Islet precursor cell (in vitro differentiated cells): ENCODE measurements around the gene PVR.
"Not testable (repeated sequence)": the region's sequence is repeated elsewhere in the genome, so short reads cannot be mapped to it uniquely, and the experiment has no call there.

ENCODE experiments used
- DNase-seq: peaks from one replicate; pipeline ENCODE4 v3.0.0-alpha.2; 2018

The PVR gene

GRCh38 chr19:44618640-44619357, 24.9 kb upstream of the PVR start:
- DNase-seq, result no peak

DNA sequence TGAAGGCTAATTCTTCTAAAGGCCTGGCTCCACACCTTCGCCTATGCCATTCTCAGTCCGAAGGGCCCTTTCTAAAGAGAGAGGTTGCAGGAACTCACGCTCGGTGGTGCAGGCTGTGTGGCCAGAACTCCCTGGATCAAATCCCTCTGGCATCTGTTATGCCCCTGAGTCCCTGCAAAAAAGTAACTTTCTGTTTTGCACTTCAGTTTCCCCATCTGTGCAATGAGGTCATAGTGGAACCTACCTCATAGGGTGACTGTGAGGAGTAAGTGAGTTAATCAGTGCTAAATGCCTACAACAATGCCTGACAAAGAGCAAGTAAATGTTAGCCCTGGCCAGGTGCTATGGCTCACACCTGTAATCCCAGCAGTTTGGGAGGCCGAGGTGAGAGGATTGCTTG, 23.0 kb upstream of the PVR start:
- no peak for DNase-seq

- no peak for DNase-seq
Measured at GRCh38 chr19:44621367-44621766, 22.3 kb upstream of the PVR start.

DNA sequence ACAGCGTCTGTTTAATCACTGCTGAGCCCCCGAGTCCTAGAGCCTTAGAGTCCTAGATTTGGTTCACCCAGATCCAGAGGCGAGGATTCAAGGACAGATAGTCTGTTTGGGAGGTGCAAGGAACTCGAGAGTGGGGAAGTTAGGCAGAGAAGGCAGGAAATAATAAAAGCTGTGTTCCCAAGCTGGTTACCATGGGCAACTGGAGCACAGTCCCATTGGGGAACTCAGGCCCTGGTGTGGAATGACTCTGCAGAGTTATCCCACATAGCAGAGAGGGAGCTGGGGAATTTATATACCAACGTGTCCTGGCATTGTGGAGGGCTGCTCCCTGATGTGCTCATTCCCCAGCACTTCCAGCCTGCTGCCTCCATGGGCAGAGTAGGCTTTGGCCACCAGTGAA, 20.6 kb upstream of the PVR start:
- no peak for DNase-seq

GRCh38 chr19:44623626-44624025, 20.1 kb upstream of the PVR start:
- DNase-seq, result no peak

DNA sequence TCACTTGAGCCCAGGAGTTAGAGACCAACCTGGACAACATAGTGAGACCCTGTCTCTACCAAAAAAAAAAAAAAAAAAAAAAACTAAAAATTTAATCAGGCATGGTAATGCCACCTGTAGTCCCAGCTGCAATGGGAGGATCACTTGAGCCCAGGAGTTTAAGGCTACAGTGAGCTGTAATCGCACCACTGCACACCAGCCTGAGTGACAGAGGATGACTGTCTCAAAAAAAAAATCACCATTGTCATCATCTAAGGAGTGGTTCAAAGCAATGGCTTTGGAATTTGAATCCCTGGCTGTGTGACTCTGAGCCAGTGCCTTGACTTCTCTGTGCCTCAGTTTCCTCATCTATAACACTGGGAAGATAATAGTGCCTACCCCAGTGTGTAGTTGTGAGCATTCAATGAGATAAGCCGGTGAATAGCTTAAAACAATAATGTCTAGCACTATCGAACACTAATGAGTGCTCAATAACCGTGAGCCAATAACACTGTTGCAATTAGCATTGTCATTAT, 18.8 kb upstream of the PVR start:
- no peak for DNase-seq

- DNase-seq, result not testable (repeated sequence)
Measured at GRCh38 chr19:44625637-44626036, 18.1 kb upstream of the PVR start.

GRCh38 chr19:44626048-44626624, 17.6 kb upstream of the PVR start:
- DNase-seq, result peak; percentile 67

- no peak for DNase-seq
Measured at GRCh38 chr19:44627631-44628030, 16.1 kb upstream of the PVR start.

DNA sequence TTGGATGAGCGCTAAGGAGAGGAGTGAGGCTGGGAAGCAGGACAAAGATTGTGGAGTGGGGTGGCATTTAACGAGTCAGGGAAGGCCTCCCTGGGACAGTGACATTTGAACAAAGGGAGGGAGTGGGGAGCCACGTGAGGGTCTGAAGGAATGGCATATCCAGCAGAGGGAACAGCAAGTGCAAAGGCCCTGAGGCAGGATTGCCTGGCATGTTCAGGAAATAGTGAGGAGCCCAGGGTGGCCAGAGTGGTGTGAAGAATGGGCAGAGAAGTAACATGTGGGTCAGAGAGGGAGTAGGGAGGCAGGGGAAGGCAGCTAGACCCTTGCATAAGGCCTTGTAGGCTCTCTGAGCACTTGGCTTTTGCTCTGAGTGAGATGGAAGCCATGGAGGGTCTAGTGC, 14.9 kb upstream of the PVR start:
- no peak for DNase-seq

DNA sequence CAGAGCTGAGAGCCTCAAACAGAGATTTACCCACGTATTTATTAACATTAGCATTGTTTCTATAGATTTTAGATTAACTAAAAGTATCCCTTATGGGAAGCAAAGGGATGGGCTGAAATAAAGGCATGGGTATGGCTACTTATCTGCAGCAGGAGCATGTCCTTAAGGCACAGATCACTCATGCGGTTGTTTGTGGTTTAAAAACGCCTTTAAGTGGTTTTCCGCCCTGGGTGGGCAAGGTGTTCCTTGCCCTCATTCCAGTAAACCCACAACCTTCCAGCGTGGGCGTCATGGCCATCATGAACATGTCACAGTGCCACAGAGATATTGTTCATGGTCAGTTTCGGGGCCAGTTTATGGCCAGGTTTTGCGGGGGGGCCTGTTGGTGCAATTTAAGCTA, 12.1 kb upstream of the PVR start:
- not testable (repeated sequence) for DNase-seq

DNA sequence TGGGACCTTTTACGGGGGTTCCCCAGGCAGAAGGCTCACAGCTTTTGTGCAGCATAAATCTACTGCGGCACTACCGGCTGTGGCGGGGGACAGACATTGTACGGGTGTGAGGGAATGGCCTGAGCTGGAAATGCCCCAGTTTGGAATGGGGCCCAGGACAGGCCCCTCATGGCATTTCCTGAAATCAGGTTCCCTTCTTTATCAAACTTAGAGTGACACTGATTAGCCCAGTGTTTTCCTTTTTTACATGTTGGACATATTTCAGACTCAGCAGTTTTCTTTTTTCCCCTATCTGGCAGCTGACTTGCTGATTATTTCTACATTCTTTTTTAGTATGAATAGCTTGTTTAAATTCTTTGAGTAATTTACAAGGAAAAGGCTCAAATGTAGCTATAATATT, 9.7 kb upstream of the PVR start:
- DNase-seq, result not testable (repeated sequence)

GRCh38 chr19:44634785-44635184, 8.9 kb upstream of the PVR start:
- DNase-seq, result no peak

DNA sequence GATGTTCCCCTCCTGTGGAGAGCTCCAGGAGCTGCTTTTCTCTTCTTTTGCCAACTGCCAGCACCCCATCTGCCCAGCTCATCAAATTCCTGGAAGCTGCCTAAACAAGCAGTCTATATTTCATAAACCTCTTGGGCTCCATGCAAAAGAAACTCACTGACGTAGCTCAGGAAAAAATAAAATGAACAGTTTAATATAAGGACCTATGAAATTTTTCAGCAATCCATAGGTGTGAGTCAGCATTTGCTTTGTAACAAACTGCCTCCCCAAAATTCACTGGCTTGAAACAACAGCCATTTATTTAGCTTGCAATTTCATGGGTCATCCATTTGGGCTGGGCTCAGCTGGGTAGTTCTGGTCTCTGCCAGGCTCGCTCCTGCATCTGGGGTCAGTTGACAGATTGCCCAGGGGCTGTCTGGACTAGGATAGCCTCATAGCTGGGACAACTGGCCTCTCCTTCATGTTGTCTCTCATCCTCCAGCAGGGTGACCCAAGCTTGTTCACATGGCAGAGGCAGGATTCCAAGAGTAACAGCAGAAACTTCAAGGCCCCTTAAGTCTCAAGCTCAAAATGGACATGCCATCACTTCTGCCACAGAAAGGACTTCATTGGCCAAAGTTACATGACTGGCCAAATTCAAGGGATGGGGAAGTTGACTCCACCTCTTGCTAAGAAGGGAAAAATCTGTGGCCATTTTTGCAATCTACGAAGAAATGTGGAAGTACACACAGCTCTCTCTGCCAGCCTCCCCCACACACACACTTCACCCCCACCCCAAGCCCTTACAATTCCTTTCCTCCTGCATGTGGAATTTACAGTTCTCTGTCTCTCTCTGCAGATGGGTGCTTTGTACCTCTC, 7.9 kb upstream of the PVR start:
- DNase-seq, result no peak

DNA sequence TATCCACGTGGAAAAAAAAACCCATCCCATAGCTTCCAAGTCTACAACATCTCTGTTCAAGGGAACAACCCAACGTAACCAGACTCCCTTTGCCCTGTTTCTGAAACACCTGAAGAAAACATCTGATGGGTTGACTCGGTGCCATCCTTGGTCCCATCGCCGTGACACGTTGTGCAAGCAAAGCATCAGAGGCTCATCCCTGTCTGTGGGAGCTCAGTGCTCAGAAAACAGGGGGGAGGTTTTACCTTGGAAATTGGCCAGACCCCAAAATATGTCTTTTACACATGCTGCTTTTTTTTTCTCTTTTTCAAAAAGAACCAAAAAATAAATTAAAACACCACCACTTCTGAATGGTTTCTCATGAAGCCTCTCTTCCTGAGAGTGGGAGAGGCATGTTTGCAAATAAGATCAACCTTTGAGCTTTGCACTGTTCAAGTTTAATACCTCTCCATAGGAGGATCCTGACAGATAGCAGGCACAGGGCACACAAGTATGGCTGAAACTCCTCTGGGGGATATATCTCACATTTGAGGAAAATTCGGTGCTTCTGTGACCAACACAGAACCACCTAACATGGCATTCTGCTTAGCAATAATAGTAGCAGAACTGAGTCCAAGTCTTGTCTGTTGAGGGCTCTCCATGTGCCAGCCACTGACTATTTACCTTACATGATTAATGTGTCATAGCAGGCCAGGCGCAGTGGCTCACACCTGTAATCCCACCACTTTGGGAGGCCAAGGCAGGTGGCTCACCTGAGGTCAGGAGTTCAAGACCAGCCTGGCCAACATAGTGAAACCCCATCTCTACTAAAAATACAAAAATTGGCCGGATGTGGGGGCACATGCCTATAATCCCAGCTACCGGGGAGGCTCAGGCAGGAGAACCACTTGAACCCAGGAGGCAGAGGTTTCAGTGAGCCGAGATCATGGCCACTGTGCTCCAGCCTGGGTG, 7.0 kb upstream of the PVR start:
- DNase-seq, result no peak

DNA sequence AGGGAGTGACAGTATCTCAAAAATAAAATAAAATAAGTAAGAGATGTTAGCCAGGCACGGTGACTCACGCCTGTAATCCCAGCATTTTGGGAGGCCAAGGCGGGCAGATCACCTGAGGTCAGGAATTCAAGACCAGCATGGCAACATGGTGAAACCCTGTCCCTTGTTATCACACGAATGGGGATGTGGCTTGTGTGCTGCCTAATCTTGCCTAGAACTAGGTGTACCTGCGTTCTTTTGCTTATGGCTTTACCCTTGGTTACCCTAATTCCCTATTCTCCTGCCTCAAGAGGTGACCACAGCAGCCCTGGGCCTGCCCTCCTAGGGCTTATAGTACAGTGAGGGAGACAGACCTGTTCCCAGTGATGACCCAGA, 6.3 kb upstream of the PVR start:
- no peak for DNase-seq

GRCh38 chr19:44640518-44640917, 3.2 kb upstream of the PVR start:
- DNase-seq, result no peak

DNA sequence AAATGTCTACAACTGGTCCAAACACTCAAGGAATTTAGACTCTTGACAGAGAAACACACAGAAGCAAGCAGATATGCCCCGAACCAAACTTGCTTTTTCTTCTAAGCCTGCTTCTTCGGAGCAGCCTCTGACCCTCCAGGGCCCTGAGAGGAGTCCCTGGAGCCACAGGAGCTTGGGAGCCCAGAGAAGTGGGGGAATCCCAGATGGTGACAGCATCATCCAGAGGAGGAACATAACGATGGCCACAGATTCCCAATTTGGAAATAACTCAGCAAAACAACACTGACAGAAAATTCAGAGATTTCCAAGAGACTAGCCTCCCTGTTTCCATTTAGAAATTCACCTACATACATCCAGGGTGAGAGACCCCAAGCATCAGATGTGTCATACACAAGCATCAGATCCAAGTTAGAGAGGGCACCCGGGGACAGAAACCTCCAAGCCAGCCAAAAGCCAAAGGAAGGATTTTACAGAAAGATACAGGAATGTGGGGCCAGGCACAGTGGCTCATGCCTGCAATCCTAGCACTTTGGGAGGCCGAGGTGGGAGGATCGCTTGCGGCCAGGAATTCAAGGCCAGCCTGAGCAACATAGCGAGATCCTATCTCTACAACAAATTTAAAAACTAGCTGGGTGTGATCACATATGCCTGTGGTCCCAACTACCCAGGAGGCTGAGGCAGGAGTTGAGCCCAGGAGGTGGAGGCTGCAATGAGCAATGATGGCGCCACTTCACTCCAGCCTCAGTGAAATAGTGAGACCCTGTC, 2.0 kb upstream of the PVR start:
- no peak for DNase-seq

- DNase-seq, result no peak
Measured at GRCh38 chr19:44642377-44642776, 1.3 kb upstream of the PVR start.

DNA sequence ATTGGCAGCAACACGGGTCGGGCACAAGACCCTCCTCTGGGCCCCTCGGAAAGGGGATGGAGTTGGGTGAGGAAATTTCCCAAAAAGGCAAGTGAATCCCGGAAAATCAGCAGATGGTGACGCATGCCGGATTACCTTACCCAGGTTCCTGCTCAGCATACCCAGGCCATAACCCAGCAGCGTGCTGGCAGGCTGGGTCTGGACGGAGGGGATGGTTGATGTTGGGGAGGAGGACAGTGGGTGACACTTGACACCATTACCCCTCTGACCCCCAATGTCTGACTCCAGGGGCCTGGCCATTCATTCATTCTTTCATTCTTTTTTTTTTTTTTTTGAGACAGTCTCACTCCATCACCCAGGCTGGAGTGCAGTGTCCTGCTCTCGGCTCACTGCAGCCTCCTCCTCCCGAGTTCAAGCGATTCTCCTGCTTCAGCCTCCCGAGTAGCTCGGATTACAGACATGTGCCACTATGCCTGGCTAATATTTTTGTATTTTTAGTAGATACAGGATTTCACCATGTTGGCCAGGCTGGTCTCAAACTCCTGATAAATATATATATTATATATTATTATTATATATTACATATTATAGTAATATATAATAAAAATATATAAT, 799 bp downstream of the PVR start:
- DNase-seq, result peak; percentile 75

- no peak for DNase-seq
Measured at GRCh38 chr19:44645407-44646048, 1.8 kb downstream of the PVR start.
